Calu3 (cell line): ENCODE measurements around the gene TSFM. TPM values are rescaled to one million over a fixed set of nuclear protein-coding genes. Genes with fewer than 3 reads are reported as not detected.

Source experiments
- BruUV-seq: library from RNA; stranded (reverse); fragments of 400-500 nt; replicated peaks from 2 replicates; lab custom pipeline; 2021; lab: Mats Ljungman, UMichigan
- CTCF ChIA-PET: fragments of 300-600 bp; sonication (Branson Sonifier 250); formaldehyde crosslinking; loops from one replicate; lab custom pipeline; 2022; ENCODE audit warnings: antibody characterized with exemption; lab: Charles Lee
- DNase-seq: peaks from one replicate; pipeline ENCODE4 v3.0.0; 2022
- H3K27ac Mint-ChIP-seq: one replicate; pipeline ENCODE4 v1.8.0; 2022; ENCODE audit warnings: mixed read lengths; ENCODE audit not compliant: unreplicated experiment
- H3K27me3 Mint-ChIP-seq: one replicate; pipeline ENCODE4 v1.8.0; 2022; ENCODE audit warnings: mixed read lengths; ENCODE audit not compliant: unreplicated experiment
- H3K36me3 Mint-ChIP-seq: one replicate; pipeline ENCODE4 v1.8.0; 2022; ENCODE audit warnings: mild to moderate bottlenecking, moderate library complexity, mixed read lengths; ENCODE audit not compliant: insufficient read depth, unreplicated experiment
- H3K4me1 Mint-ChIP-seq: one replicate; pipeline ENCODE4 v1.8.0; 2022; ENCODE audit warnings: mild to moderate bottlenecking, low read depth, mixed read lengths; ENCODE audit not compliant: unreplicated experiment
- H3K4me3 Mint-ChIP-seq: one replicate; pipeline ENCODE4 v1.8.0; 2022; ENCODE audit warnings: mild to moderate bottlenecking, low read depth, moderate library complexity, mixed read lengths; ENCODE audit not compliant: unreplicated experiment
- H3K9me3 Mint-ChIP-seq: one replicate; pipeline ENCODE4 v1.8.0; 2022; ENCODE audit warnings: low read depth, mixed read lengths; ENCODE audit not compliant: unreplicated experiment
- intact Hi-C: fragments of 100-400 bp; cut with micrococcal nuclease; formaldehyde crosslinking; loops from one replicate; pipeline ENCODE4 v1.10.0; 2022; ENCODE audit not compliant: unreplicated experiment
- total RNA-seq: library from RNA; stranded (reverse); gene quantifications from 2 replicates; pipeline ENCODE4 v1.2.3, GENCODE V29; 2022
- TF ChIP-seq, protein P1 (sequence below): fragments of 200-600 bp; IDR thresholded peaks from one replicate; pipeline ENCODE4 v1.8.0; 2022; ENCODE audit warnings: antibody characterized with exemption; ENCODE audit not compliant: unreplicated experiment

The TSFM gene
- total RNA-seq, 1 experiment from 2014 or later: 47.1 TPM

GRCh38 chr12:57735952-57736740 is 46.4 kb upstream of the TSFM start:
- Mint-ChIP-seq H3K27ac (peak overlapping the region; percentile 2), H3K4me1 (peaks cover 28% of the 10 kb centered on the region), H3K27me3 (peaks cover 92% of the 10 kb centered on the region), H3K9me3 (no peaks in the 10 kb centered on the region), H3K4me3 (peak overlapping the region; percentile 57), H3K36me3 (no peaks in the 10 kb centered on the region)
- intact Hi-C loops: loop anchor here (2.0 kb wide), 1 partner anchor 153 kb away; no protein-coding TSS in a partner anchor
- DNase-seq: peak; percentile 48
- BruUV-seq: no TSS peak
- TF ChIP-seq, protein P1, sequence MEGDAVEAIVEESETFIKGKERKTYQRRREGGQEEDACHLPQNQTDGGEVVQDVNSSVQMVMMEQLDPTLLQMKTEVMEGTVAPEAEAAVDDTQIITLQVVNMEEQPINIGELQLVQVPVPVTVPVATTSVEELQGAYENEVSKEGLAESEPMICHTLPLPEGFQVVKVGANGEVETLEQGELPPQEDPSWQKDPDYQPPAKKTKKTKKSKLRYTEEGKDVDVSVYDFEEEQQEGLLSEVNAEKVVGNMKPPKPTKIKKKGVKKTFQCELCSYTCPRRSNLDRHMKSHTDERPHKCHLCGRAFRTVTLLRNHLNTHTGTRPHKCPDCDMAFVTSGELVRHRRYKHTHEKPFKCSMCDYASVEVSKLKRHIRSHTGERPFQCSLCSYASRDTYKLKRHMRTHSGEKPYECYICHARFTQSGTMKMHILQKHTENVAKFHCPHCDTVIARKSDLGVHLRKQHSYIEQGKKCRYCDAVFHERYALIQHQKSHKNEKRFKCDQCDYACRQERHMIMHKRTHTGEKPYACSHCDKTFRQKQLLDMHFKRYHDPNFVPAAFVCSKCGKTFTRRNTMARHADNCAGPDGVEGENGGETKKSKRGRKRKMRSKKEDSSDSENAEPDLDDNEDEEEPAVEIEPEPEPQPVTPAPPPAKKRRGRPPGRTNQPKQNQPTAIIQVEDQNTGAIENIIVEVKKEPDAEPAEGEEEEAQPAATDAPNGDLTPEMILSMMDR: no peak
- CTCF ChIA-PET: interaction anchor here (0.7 to 3.4 kb wide), 6 partner anchors 9 to 153 kb away, joined by 3 to 18 read pairs (median 6); partner anchors contain the start of gene TSPAN31

DNA sequence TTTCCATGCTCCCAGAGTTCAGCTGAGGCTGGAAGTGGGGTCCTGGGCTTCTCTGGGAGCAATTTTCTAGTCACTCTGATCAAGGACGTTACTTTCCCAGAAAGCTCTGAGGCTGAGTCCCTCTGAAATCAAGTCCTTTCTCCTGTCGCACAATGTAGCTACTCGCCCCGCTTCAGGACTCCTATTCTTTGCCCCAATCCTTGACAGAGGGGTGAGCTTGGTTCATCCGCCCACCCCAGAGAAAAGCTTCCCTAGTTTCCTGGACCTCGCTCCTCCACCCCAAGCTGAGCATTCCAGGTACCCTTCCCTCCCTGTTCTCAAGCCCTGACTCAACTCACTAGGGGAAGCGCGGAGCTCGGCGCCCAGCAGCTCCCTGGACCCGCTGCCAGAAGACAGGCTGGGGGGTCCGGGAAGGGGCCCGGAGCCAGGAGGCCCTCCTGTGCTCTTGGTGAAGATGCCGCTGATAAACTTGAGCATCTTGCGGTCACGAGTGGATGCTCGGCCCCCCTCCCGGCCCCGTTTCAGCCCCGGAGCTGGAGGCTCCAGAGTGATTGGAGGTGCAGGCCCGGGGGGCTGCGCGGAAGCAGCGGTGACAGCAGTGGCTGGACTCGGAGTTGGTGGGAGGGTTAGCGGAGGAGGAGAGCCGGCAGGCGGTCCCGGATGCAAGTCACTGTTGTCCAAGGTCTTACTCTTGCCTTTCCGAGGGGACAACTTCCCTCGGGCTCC is 45.7 kb upstream of the TSFM start:
- H3K4me1 Mint-ChIP-seq: peaks cover 30% of the 10 kb centered on the region
- no peak for DNase-seq
- H3K9me3 Mint-ChIP-seq: no peaks in the 10 kb centered on the region
- TF ChIP-seq, protein P1: no peak
- H3K36me3 Mint-ChIP-seq: no peaks in the 10 kb centered on the region
- BruUV-seq: no TSS peak
- CTCF ChIA-PET: interaction anchor here (1.3 to 3.4 kb wide), 3 partner anchors 11 to 154 kb away, joined by 3 to 18 read pairs (median 17); no protein-coding TSS in a partner anchor
- peaks cover 92% of the 10 kb centered on the region for H3K27me3 Mint-ChIP-seq
- H3K4me3 Mint-ChIP-seq: peak overlapping the region; percentile 57
- intact Hi-C loops: loop anchor here (2.0 kb wide), 1 partner anchor 154 kb away; no protein-coding TSS in a partner anchor
- peak overlapping the region; percentile 2 for H3K27ac Mint-ChIP-seq

- Mint-ChIP-seq H3K36me3 (no peaks in the 10 kb centered on the region), H3K9me3 (no peaks in the 10 kb centered on the region), H3K27me3 (peaks cover 90% of the 10 kb centered on the region), H3K27ac (no peak overlapping the region), H3K4me3 (no peak overlapping the region), H3K4me1 (peaks cover 35% of the 10 kb centered on the region)
- DNase-seq: no peak
- CTCF ChIA-PET: no interaction called here
- intact Hi-C loops: loop anchor here (2.0 kb wide), 1 partner anchor 155 kb away; no protein-coding TSS in a partner anchor
- BruUV-seq: no TSS peak
- TF ChIP-seq, protein P1: no peak
Observed at GRCh38 chr12:57737467-57738460, 44.8 kb upstream of the TSFM start.
